H1 (cell line): ENCODE results near the gene SRPRA. TPM values are rescaled to one million over a fixed set of nuclear protein-coding genes. Genes with fewer than 3 reads are reported as not detected.

ENCODE experiments used
- CBX8 ChIP-seq: fragments of 300-800, 300-1000 bp; sonication (generic); IDR thresholded peaks from 2 replicates; pipeline ENCODE4 v1.7.1; 2016; ENCODE audit warnings: low read depth, low read length, borderline replicate concordance
- GABPA ChIP-seq: IDR thresholded peaks from 2 replicates; pipeline ENCODE4 v1.6.1; 2011; ENCODE audit warnings: mild to moderate bottlenecking, low read length, moderate library complexity, borderline replicate concordance; ENCODE audit not compliant: insufficient read depth
- SUZ12 ChIP-seq: fragments of 200-600 bp; sonication (generic); IDR thresholded peaks from 2 replicates; pipeline ENCODE4 v1.6.1; 2012; ENCODE audit warnings: mild to moderate bottlenecking, inconsistent platforms, low read length, moderate library complexity, mixed read lengths
- polyA plus RNA-seq, 7 experiments: library from polyadenylated mRNA; depleted of rRNA in 3 of 7; stranded (reverse) in 5 of 7; unstranded in 2 of 7; fragments of >200 nt in 5 of 7; fragments of 200-250 nt in 2 of 7; gene quantifications; 1 replicate in 5 of 7; 2 replicates in 1 of 7; 4 replicates in 1 of 7; pipeline versions ENCODE4 v1.2.1 to v1.2.3, GENCODE V29; 2011 to 2013; ENCODE audit warnings: missing spikeins in 2 of 7, mixed read lengths in 2 of 7
- total RNA-seq: library from RNA; stranded (reverse); fragmentation: NEBNext Ultra II Directional; extraction: Animal tissue kit (Norgen Biotek cat#: 25700); gene quantifications from 2 replicates; pipeline ENCODE4 v1.2.1, GENCODE V29; 2021

SRPRA gene
- total and polyA plus RNA-seq, 2 of the 8 experiments (the other 6 are each of a cell fraction or from before 2014, with no cell fraction given) = 57.6 to 62.0 TPM

DNA sequence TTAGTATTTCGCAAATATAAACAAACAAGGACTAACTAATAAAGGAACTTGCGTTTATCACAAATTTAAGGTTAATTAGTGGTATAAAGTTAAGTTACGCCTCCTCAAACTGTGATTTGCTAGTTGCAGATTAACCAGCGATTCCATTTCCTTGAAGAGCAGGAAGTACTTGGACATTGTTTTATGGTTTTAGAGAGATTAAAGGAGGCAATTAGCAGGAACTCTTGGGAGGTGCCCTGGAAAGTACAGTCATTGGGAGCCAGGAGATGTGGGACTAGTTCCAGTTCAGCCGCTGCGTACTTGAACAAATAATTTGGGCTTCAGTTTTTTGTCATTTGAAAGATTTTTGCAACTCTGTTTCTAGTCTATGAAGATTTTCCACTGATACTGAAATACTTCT, 53.9 kb downstream of the SRPRA start (continued):
- no peak for TF ChIP-seq SUZ12
- no peak for TF ChIP-seq GABPA
- no peak for TF ChIP-seq CBX8
